CD8-positive, alpha-beta memory T cell (primary cell): ENCODE measurements around the gene USP20. TPM values are rescaled to one million over a fixed set of nuclear protein-coding genes. Genes with fewer than 3 reads are reported as not detected.
A peak's percentile ranks its signal among the peaks of the same experiment; 100 is the strongest.

Source experiments
- CTCF ChIA-PET: fragments of 350-600 bp; sonication (Branson Sonifier 250); formaldehyde crosslinking; loops from one replicate; lab custom pipeline; 2021; ENCODE audit warnings: antibody characterized with exemption; lab: Charles Lee
- POLR2A ChIA-PET: fragments of 350-600 bp; sonication (Branson Sonifier 250); formaldehyde crosslinking; loops from one replicate; lab custom pipeline; 2021; ENCODE audit warnings: antibody characterized with exemption; lab: Charles Lee
- DNase-seq, 5 donors: peaks; one replicate each; pipeline versions ENCODE4 v3.0.0 to v3.0.0-alpha.2; 2020 to 2022; ENCODE audit warnings: mixed read lengths in 1 of 5
- H3K27ac ChIP-seq: one replicate; pipeline ENCODE4 v1.7.0; 2013; ENCODE audit warnings: low read depth, mild to moderate bottlenecking, low read length, moderate library complexity
- H3K27me3 ChIP-seq: 2 replicates; pipeline ENCODE4 v1.7.0; 2013; ENCODE audit warnings: low read length, mild to moderate bottlenecking; ENCODE audit not compliant: insufficient read depth, poor library complexity, severe bottlenecking
- H3K36me3 ChIP-seq: 2 replicates; pipeline ENCODE4 v1.7.0; 2013; ENCODE audit warnings: mild to moderate bottlenecking, low read length, moderate library complexity; ENCODE audit not compliant: insufficient read depth
- H3K4me1 ChIP-seq: 2 replicates; pipeline ENCODE4 v1.7.0; 2013; ENCODE audit warnings: mild to moderate bottlenecking, low read length, moderate library complexity; ENCODE audit not compliant: insufficient read depth
- H3K4me3 ChIP-seq: 2 replicates; pipeline ENCODE4 v1.7.0; 2013; ENCODE audit warnings: mild to moderate bottlenecking, low read length
- H3K9me3 ChIP-seq: 2 replicates; pipeline ENCODE4 v1.7.0; 2013; ENCODE audit warnings: mild to moderate bottlenecking, low read length
- H3K27ac Mint-ChIP-seq, 8 donors: one replicate each; pipeline ENCODE4 v1.8.0; 2020 to 2021; ENCODE audit warnings: mixed read lengths in 8 of 8, mild to moderate bottlenecking in 6 of 8, inconsistent platforms in 3 of 8, moderate library complexity in 3 of 8
- H3K27me3 Mint-ChIP-seq, 2 donors: one replicate each; pipeline ENCODE4 v1.8.0; 2020 to 2021; ENCODE audit warnings: mixed read lengths in 2 of 2, mild to moderate bottlenecking in 1 of 2, moderate library complexity in 1 of 2
- H3K36me3 Mint-ChIP-seq, 3 donors: one replicate each; pipeline ENCODE4 v1.8.0; 2020 to 2021; ENCODE audit warnings: mixed read lengths in 3 of 3, inconsistent platforms in 1 of 3, mild to moderate bottlenecking in 1 of 3
- H3K4me1 Mint-ChIP-seq, 3 donors: one replicate each; pipeline ENCODE4 v1.8.0; 2020 to 2021; ENCODE audit warnings: mixed read lengths in 3 of 3, inconsistent platforms in 1 of 3, mild to moderate bottlenecking in 1 of 3
- H3K4me3 Mint-ChIP-seq, 7 donors: one replicate each; pipeline ENCODE4 v1.8.0; 2020 to 2021; ENCODE audit warnings: mixed read lengths in 7 of 7, mild to moderate bottlenecking in 6 of 7, moderate library complexity in 4 of 7, inconsistent platforms in 2 of 7
- H3K9me3 Mint-ChIP-seq, 5 donors: one replicate each; pipeline ENCODE4 v1.8.0; 2020 to 2022; ENCODE audit warnings: mixed read lengths in 5 of 5, mild to moderate bottlenecking in 3 of 5, moderate library complexity in 2 of 5, inconsistent platforms in 1 of 5
- polyA plus RNA-seq: library from polyadenylated mRNA; unstranded; fragments of 300-500 nt; fragmentation: Illumina TruSeq; gene quantifications from one replicate; pipeline ENCODE4 v1.2.3, GENCODE V29; 2021
- total RNA-seq, 2 experiments: library from RNA; stranded (reverse); gene quantifications; one replicate each; pipeline ENCODE4 v1.2.3, GENCODE V29; 2021

USP20 gene
- total and polyA plus RNA-seq, 3 experiments from 2014 or later: 50.2 to 50.8 (median 50.3) TPM

GRCh38 chr9:129884220-129885017, 49.2 kb downstream of the USP20 start:
- no peaks in the 10 kb centered on the region for H3K27me3 ChIP-seq
- peaks cover 45% of the 10 kb centered on the region for H3K4me1 ChIP-seq
- no peaks in the 10 kb centered on the region for H3K9me3 ChIP-seq
- H3K27ac ChIP-seq: peak overlapping the region; percentile 91
- peaks cover 0 to 17% of the 10 kb centered on the region in 2 donors for H3K27me3 Mint-ChIP-seq
- CTCF ChIA-PET: interaction anchor here (0.8 to 5.9 kb wide), 31 partner anchors 11 to 217 kb away, joined by 3 to 36 read pairs (median 5); partner anchors contain the start of genes C9orf78, TOR1B and USP20
- H3K36me3 Mint-ChIP-seq: peaks cover under 1 to 25% (median 2%) of the 10 kb centered on the region in 3 donors
- POLR2A ChIA-PET: interaction anchor here (1.2 to 1.4 kb wide), 4 partner anchors 21 to 155 kb away, joined by 5 to 13 read pairs (median 8); no protein-coding TSS in a partner anchor
- DNase-seq: peak; percentile 93 to 97 (median 95)
- peak overlapping the region; percentile 73 for H3K4me3 ChIP-seq
- peak overlapping the region; percentile 83 to 96 (median 89) for H3K4me3 Mint-ChIP-seq
- H3K27ac Mint-ChIP-seq: peak overlapping the region; percentile 97 to 100 (median 100)
- H3K36me3 ChIP-seq: peaks cover 24% of the 10 kb centered on the region
- no peaks in the 10 kb centered on the region for H3K9me3 Mint-ChIP-seq
- H3K4me1 Mint-ChIP-seq: peaks cover 50 to 69% (median 59%) of the 10 kb centered on the region in 3 donors

- peaks cover 2 to 32% (median 4%) of the 10 kb centered on the region in 3 donors for H3K36me3 Mint-ChIP-seq
- no peaks in the 10 kb centered on the region for H3K9me3 Mint-ChIP-seq
- Histone ChIP-seq H3K27ac (peak overlapping the region; percentile 91), H3K36me3 (peaks cover 17% of the 10 kb centered on the region), H3K27me3 (no peaks in the 10 kb centered on the region), H3K9me3 (no peaks in the 10 kb centered on the region), H3K4me3 (peak overlapping the region; percentile 73), H3K4me1 (peaks cover 52% of the 10 kb centered on the region)
- DNase-seq: peak in 2 of 5 donors; percentile 21 to 37
- H3K27me3 Mint-ChIP-seq: peaks cover 0 to 17% of the 10 kb centered on the region in 2 donors
- ChIA-PET CTCF (interaction anchor here (0.7 to 5.9 kb wide), 40 partner anchors 10 to 358 kb away, joined by 3 to 36 read pairs (median 5); partner anchors contain the start of genes C9orf78, GPR107, TOR1B and USP20), POLR2A (interaction anchor here (1.2 to 5.0 kb wide), 7 partner anchors 22 to 168 kb away, joined by 5 to 29 read pairs (median 7); partner anchors contain the start of genes FNBP1 and GPR107)
- peak overlapping the region; percentile 97 to 100 (median 100) for H3K27ac Mint-ChIP-seq
- peaks cover 56 to 76% (median 66%) of the 10 kb centered on the region in 3 donors for H3K4me1 Mint-ChIP-seq
- peak overlapping the region; percentile 83 to 96 (median 89) for H3K4me3 Mint-ChIP-seq
Observed at GRCh38 chr9:129885018-129885669, 49.9 kb downstream of the USP20 start.

GRCh38 chr9:129885670-129886106, 50.4 kb downstream of the USP20 start:
- ChIA-PET POLR2A (interaction anchor here (0.7 to 5.0 kb wide), 13 partner anchors 16 to 183 kb away, joined by 4 to 29 read pairs (median 7); partner anchors contain the start of genes C9orf78, FNBP1, GPR107 and USP20), CTCF (interaction anchor here (0.7 to 5.9 kb wide), 39 partner anchors 9 to 358 kb away, joined by 3 to 36 read pairs (median 5); partner anchors contain the start of genes C9orf78, GPR107, TOR1B and USP20)
- H3K27me3 ChIP-seq: no peaks in the 10 kb centered on the region
- peak overlapping the region; percentile 73 for H3K4me3 ChIP-seq
- Mint-ChIP-seq H3K27me3 (peaks cover 0 to 17% of the 10 kb centered on the region in 2 donors), H3K4me1 (peaks cover 61 to 82% (median 72%) of the 10 kb centered on the region in 3 donors), H3K27ac (peak overlapping the region; percentile 97 to 100 (median 100)), H3K9me3 (no peaks in the 10 kb centered on the region), H3K4me3 (peak overlapping the region; percentile 83 to 96 (median 89)), H3K36me3 (peaks cover 2 to 34% (median 4%) of the 10 kb centered on the region in 3 donors)
- DNase-seq: peak; percentile 80 to 91 (median 86)
- no peaks in the 10 kb centered on the region for H3K9me3 ChIP-seq
- peak overlapping the region; percentile 91 for H3K27ac ChIP-seq
- peaks cover 12% of the 10 kb centered on the region for H3K36me3 ChIP-seq
- H3K4me1 ChIP-seq: peaks cover 53% of the 10 kb centered on the region

GRCh38 chr9:129886226-129887174, 51.2 kb downstream of the USP20 start:
- Mint-ChIP-seq H3K36me3 (peaks cover 4 to 36% (median 4%) of the 10 kb centered on the region in 3 donors), H3K27me3 (peaks cover 0 to 17% of the 10 kb centered on the region in 2 donors), H3K4me1 (peaks cover 65 to 90% (median 80%) of the 10 kb centered on the region in 3 donors), H3K27ac (peak overlapping the region; percentile 97 to 100 (median 100)), H3K9me3 (no peaks in the 10 kb centered on the region), H3K4me3 (peak overlapping the region; percentile 83 to 96 (median 89))
- peak; percentile 63 to 87 (median 81) for DNase-seq
- H3K9me3 ChIP-seq: no peaks in the 10 kb centered on the region
- ChIA-PET CTCF (interaction anchor here (0.9 to 5.9 kb wide), 24 partner anchors 9 to 357 kb away, joined by 3 to 36 read pairs (median 5); partner anchors contain the start of genes C9orf78, GPR107 and USP20), POLR2A (interaction anchor here (0.6 to 5.0 kb wide), 20 partner anchors 9 to 747 kb away, joined by 3 to 29 read pairs (median 4); partner anchors contain the start of genes C9orf78, FNBP1, GPR107 and USP20)
- peak overlapping the region; percentile 73 for H3K4me3 ChIP-seq
- H3K36me3 ChIP-seq: peaks cover 5% of the 10 kb centered on the region
- peak overlapping the region; percentile 91 for H3K27ac ChIP-seq
- H3K4me1 ChIP-seq: peaks cover 61% of the 10 kb centered on the region
- H3K27me3 ChIP-seq: no peaks in the 10 kb centered on the region

GRCh38 chr9:129887334-129888292, 52.4 kb downstream of the USP20 start:
- POLR2A ChIA-PET: interaction anchor here (0.6 to 5.0 kb wide), 21 partner anchors 8 to 166 kb away, joined by 3 to 29 read pairs (median 5); partner anchors contain the start of genes C9orf78, FNBP1, GPR107 and USP20
- peaks cover 0 to 18% of the 10 kb centered on the region in 2 donors for H3K27me3 Mint-ChIP-seq
- Histone ChIP-seq H3K36me3 (no peaks in the 10 kb centered on the region), H3K4me3 (peak overlapping the region; percentile 73), H3K27ac (peak overlapping the region; percentile 91), H3K9me3 (no peaks in the 10 kb centered on the region), H3K4me1 (peaks cover 72% of the 10 kb centered on the region), H3K27me3 (no peaks in the 10 kb centered on the region)
- DNase-seq: peak; percentile 56 to 90 (median 85)
- H3K27ac Mint-ChIP-seq: peak overlapping the region; percentile 97 to 100 (median 100)
- H3K4me3 Mint-ChIP-seq: peak overlapping the region; percentile 83 to 96 (median 89)
- CTCF ChIA-PET: interaction anchor here (0.7 to 5.9 kb wide), 22 partner anchors 10 to 356 kb away, joined by 3 to 36 read pairs (median 5); partner anchors contain the start of genes C9orf78, FNBP1, GPR107 and USP20
- peaks cover 4 to 34% (median 10%) of the 10 kb centered on the region in 3 donors for H3K36me3 Mint-ChIP-seq
- H3K4me1 Mint-ChIP-seq: peaks cover 72 to 96% (median 86%) of the 10 kb centered on the region in 3 donors
- H3K9me3 Mint-ChIP-seq: no peaks in the 10 kb centered on the region
